GM12878 (cell line): ENCODE data around the gene DGLUCY.

ENCODE experiments used
- ATF3 ChIP-seq: IDR thresholded peaks from 2 replicates; pipeline ENCODE4 v1.6.1; 2011; ENCODE audit warnings: low read depth, mild to moderate bottlenecking, low read length, moderate library complexity, borderline replicate concordance; ENCODE audit errors: extremely low read depth
- CTCF ChIP-seq, 3 experiments: IDR thresholded peaks in 2 of 3; conservative IDR thresholded peaks in 1 of 3; 2 replicates each; pipeline ENCODE4 v1.5.1; 2011; ENCODE audit warnings: low read depth in 3 of 3, low read length in 3 of 3, mild to moderate bottlenecking in 3 of 3, control low read depth in 2 of 3, moderate library complexity in 2 of 3, inconsistent platforms in 1 of 3, mixed read lengths in 1 of 3; ENCODE audit not compliant: control insufficient read depth in 2 of 3, insufficient read depth in 1 of 3; ENCODE audit errors: extremely low read depth in 1 of 3
- EP300 ChIP-seq, 2 experiments: fragments of 150-350 bp in 1 of 2; IDR thresholded peaks; 2 replicates each; pipeline ENCODE4 v1.6.1; 2011 to 2012; ENCODE audit warnings: low read depth in 2 of 2, low read length in 2 of 2, borderline replicate concordance in 1 of 2, improper control_type of control experiment in 1 of 2, inconsistent platforms in 1 of 2; ENCODE audit not compliant: control insufficient read depth in 1 of 2
- NFIC ChIP-seq: IDR thresholded peaks from 2 replicates; pipeline ENCODE4 v1.6.1; 2012; ENCODE audit warnings: low read depth, mild to moderate bottlenecking, inconsistent platforms, low read length, moderate library complexity
- SP1 ChIP-seq: IDR thresholded peaks from one replicate; pipeline ENCODE4 v1.6.1; 2011; ENCODE audit warnings: low read depth, low read length
- ZNF207 ChIP-seq: fragments of 450-650 bp; IDR thresholded peaks from 2 replicates; pipeline ENCODE4 v1.6.1; 2014; ENCODE audit warnings: antibody characterized with exemption, mild to moderate bottlenecking, borderline replicate concordance

- TF ChIP-seq ZNF207 (no peak), CTCF (IDR thresholded peaks at IDR 0.05 in 2 of 3, conservative IDR thresholded peaks at IDR 0.05 in 1 of 3; ENCODE audit: control insufficient read depth in 2 of 3, extremely low read depth in 1 of 3, insufficient read depth in 1 of 3, low read depth in 3 of 3, low read length in 3 of 3) (no peak), EP300 (IDR thresholded peaks at IDR 0.05; ENCODE audit: borderline replicate concordance in 1 of 2, control insufficient read depth in 1 of 2, low read depth in 2 of 2, low read length in 2 of 2) (no peak), NFIC (no peak), SP1 (no peak), ATF3 (no peak)
Observed at GRCh38 chr14:91269076-91269991, 155.5 kb downstream of the DGLUCY start.
